Measurements from ENCODE around the gene SRR. TPM values are rescaled to one million over a fixed set of nuclear protein-coding genes. Genes with fewer than 3 reads are reported as not detected.
"Not testable (repeated sequence)": the region's sequence is repeated elsewhere in the genome, so short reads cannot be mapped to it uniquely, and the experiment has no call there.

The SRR gene
- total RNA-seq, 4 donors from 2014 or later, result 0.40 to 23.1 (median 12.1) TPM; not detected in 1

- Histone ChIP-seq H3K4me3 (no peak overlapping the region), H3K4me1 (peaks cover 4 to 37% (median 22%) of the 10 kb centered on the region in 4 donors), H3K9me3 (no peaks in the 10 kb centered on the region), H3K27me3 (no peaks in the 10 kb centered on the region), H3K27ac (peak overlapping the region; percentile 68 to 82 (median 76)), H3K36me3 (no peaks in the 10 kb centered on the region)
- TF ChIP-seq POLR2AphosphoS5 (IDR thresholded peaks at IDR 0.05) (no peak), EP300 (IDR thresholded peaks at IDR 0.05; ENCODE audit: low read depth) (no peak), CTCF (IDR thresholded peaks at IDR 0.05) (no peak), POLR2A (IDR thresholded peaks at IDR 0.05) (no peak)
- intact Hi-C loops (cut with DNase I; ENCODE audit: low total_unique reads), result no loop called here
- in situ Hi-C loops (cut with MboI; ENCODE audit: low pct_ligation_motif_present in 1 of 4, low pct_unique_long_range_greater_than_20kb in 1 of 4, low sequenced_read_pairs in 3 of 4), result no loop called here
- no peak for DNase-seq
- WGBS, 2 donors (ENCODE audit: low coverage in 1 of 2), result 44 to 76% methylated on average over 1 to 10 of the region's 10 CpGs
These were observed 39.5 kb upstream of the SRR start for GRCh38 chr17:2264067-2264860.

- peaks cover 4 to 34% (median 20%) of the 10 kb centered on the region in 4 donors for H3K4me1 ChIP-seq
- in situ Hi-C loops (cut with MboI; ENCODE audit: low pct_ligation_motif_present in 1 of 4, low pct_unique_long_range_greater_than_20kb in 1 of 4, low sequenced_read_pairs in 3 of 4); intact Hi-C loops (cut with DNase I; ENCODE audit: low total_unique reads); H3K4me3 ChIP-seq; H3K36me3 ChIP-seq; H3K9me3 ChIP-seq; DNase-seq; H3K27me3 ChIP-seq: not testable (repeated sequence)
- H3K27ac ChIP-seq, result peak overlapping the region; percentile 68 to 82 (median 76)
- whole genome bisulfite sequencing, 2 donors (ENCODE audit: low coverage in 1 of 2), result 92 to 97% methylated on average over 7 to 10 of the region's 10 CpGs
These were observed 38.6 kb upstream of the SRR start for GRCh38 chr17:2265166-2265565.

GRCh38 chr17:2266045-2266864 lies 37.5 kb upstream of the SRR start:
- H3K36me3 ChIP-seq, result no peaks in the 10 kb centered on the region
- H3K9me3 ChIP-seq, result no peaks in the 10 kb centered on the region
- 69 to 72% methylated on average over 8 to 13 of the region's 13 CpGs for WGBS, 2 donors (ENCODE audit: low coverage in 1 of 2)
- peak overlapping the region; percentile 68 to 82 (median 76) for H3K27ac ChIP-seq
- H3K4me1 ChIP-seq, result peaks cover 4 to 34% (median 19%) of the 10 kb centered on the region in 4 donors
- H3K27me3 ChIP-seq, result no peaks in the 10 kb centered on the region
- TF ChIP-seq POLR2A (IDR thresholded peaks at IDR 0.05), result peak; percentile 18
- no peak for TF ChIP-seq EP300 (IDR thresholded peaks at IDR 0.05; ENCODE audit: low read depth)
- peak in 1 of 3 donors; percentile 32 for TF ChIP-seq POLR2AphosphoS5 (IDR thresholded peaks at IDR 0.05)
- no peak for TF ChIP-seq CTCF (IDR thresholded peaks at IDR 0.05)
- intact Hi-C loops (cut with DNase I; ENCODE audit: low total_unique reads), result no loop called here
- DNase-seq, result peak; percentile 66
- in situ Hi-C loops (cut with MboI; ENCODE audit: low pct_ligation_motif_present in 1 of 4, low pct_unique_long_range_greater_than_20kb in 1 of 4, low sequenced_read_pairs in 3 of 4), result no loop called here
- no peak overlapping the region for H3K4me3 ChIP-seq

GRCh38 chr17:2266865-2267228 lies 36.9 kb upstream of the SRR start:
- Histone ChIP-seq H3K36me3 (no peaks in the 10 kb centered on the region), H3K27ac (peak overlapping the region; percentile 68 to 82 (median 76)), H3K27me3 (no peaks in the 10 kb centered on the region), H3K4me3 (no peak overlapping the region), H3K9me3 (no peaks in the 10 kb centered on the region), H3K4me1 (peaks cover 4 to 34% (median 19%) of the 10 kb centered on the region in 4 donors)
- no peak for DNase-seq
- in situ Hi-C loops (cut with MboI; ENCODE audit: low pct_ligation_motif_present in 1 of 4, low pct_unique_long_range_greater_than_20kb in 1 of 4, low sequenced_read_pairs in 3 of 4), result no loop called here
- intact Hi-C loops (cut with DNase I; ENCODE audit: low total_unique reads), result no loop called here
- 30 to 67% methylated on average over 2 to 3 of the region's 3 CpGs for WGBS, 2 donors (ENCODE audit: low coverage in 1 of 2)
- TF ChIP-seq CTCF (IDR thresholded peaks at IDR 0.05), result no peak
- no peak for TF ChIP-seq POLR2AphosphoS5 (IDR thresholded peaks at IDR 0.05)
- no peak for TF ChIP-seq POLR2A (IDR thresholded peaks at IDR 0.05)
- no peak for TF ChIP-seq EP300 (IDR thresholded peaks at IDR 0.05; ENCODE audit: low read depth)
